Thoracic aorta (tissue), 2 donors: ENCODE results near the gene HSPB7. TPM values are rescaled to one million over a fixed set of nuclear protein-coding genes. Genes with fewer than 3 reads are reported as not detected.

Experiments
- ATAC-seq: fragments of 150-250 bp; one replicate; pipeline ENCODE4 v1.8.0; 2017; ENCODE audit warnings: low read depth; ENCODE audit not compliant: insufficient number of reproducible peaks, low FRiP score
- DNase-seq: peaks from one replicate; pipeline ENCODE4 v3.0.0-alpha.2; 2020; ENCODE audit warnings: low spot score
- H3K27ac ChIP-seq, 2 donors: fragments of 200-600 bp; sonication (generic); 1 replicate in 1 of 2; 2 replicates in 1 of 2; pipeline ENCODE4 v1.5.1; 2016; ENCODE audit warnings: mild to moderate bottlenecking in 2 of 2, moderate library complexity in 2 of 2
- H3K27me3 ChIP-seq: fragments of 200-600 bp; sonication (generic); replicated peaks from 2 replicates; pipeline ENCODE4 v1.6.0; 2016; ENCODE audit warnings: mild to moderate bottlenecking; ENCODE audit not compliant: insufficient read depth
- H3K36me3 ChIP-seq: fragments of 200-600 bp; sonication (generic); one replicate; pipeline ENCODE4 v1.5.1; 2016
- H3K4me1 ChIP-seq, 2 donors: fragments of 200-600 bp; sonication (generic); 1 replicate in 1 of 2; 2 replicates in 1 of 2; pipeline versions ENCODE4 v1.5.1 to v1.6.0; 2016; ENCODE audit warnings: low read depth in 2 of 2, mild to moderate bottlenecking in 1 of 2; ENCODE audit not compliant: control insufficient read depth in 1 of 2
- H3K4me3 ChIP-seq: fragments of 200-600 bp; sonication (generic); 2 replicates; pipeline ENCODE4 v1.5.1; 2016; ENCODE audit warnings: mild to moderate bottlenecking
- H3K9me3 ChIP-seq: fragments of 200-600 bp; sonication (generic); 2 replicates; pipeline ENCODE4 v1.5.1; 2016
- CTCF ChIP-seq: fragments of 200-600 bp; sonication (generic); IDR thresholded peaks from one replicate; pipeline ENCODE4 v1.5.1; 2019; ENCODE audit warnings: antibody characterized with exemption
- total RNA-seq, 2 donors: library from RNA; depleted of rRNA; stranded (reverse); fragments of >200 nt; gene quantifications; one replicate each; pipeline versions ENCODE4 v1.1.0 to v1.2.3, GENCODE V29; 2016

The HSPB7 gene
- total RNA-seq, 2 donors from 2014 or later, result 223 to 430 TPM

DNA sequence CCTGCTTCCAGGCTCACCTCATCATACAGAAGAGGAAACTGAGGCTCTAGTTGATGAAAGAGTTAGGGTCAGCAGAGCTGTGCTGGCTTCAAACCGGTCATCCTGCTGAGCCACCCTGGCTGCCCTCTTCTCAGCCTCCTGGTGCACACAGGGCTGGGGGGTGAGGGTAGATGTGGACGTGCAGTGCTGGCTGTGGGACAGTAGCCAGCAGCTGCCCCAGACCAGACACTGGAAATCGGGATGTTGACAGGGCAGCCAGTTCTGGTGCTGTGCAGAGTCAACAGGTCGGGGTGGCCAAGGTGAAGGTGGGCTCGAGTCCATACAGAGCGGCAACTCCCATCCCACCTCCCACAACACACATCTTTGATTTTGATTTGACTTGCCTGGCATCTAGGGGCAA is 2.5 kb upstream of the HSPB7 start:
- Histone ChIP-seq H3K27me3 (no peaks in the 10 kb centered on the region), H3K36me3 (peaks cover 4% of the 10 kb centered on the region), H3K4me3 (no peak overlapping the region), H3K4me1 (peaks cover 20 to 45% of the 10 kb centered on the region in 2 donors), H3K9me3 (no peaks in the 10 kb centered on the region), H3K27ac (peak overlapping the region; percentile 97 to 100)
- DNase-seq, result no peak
- ATAC-seq, result no peak
- no peak for TF ChIP-seq CTCF

DNA sequence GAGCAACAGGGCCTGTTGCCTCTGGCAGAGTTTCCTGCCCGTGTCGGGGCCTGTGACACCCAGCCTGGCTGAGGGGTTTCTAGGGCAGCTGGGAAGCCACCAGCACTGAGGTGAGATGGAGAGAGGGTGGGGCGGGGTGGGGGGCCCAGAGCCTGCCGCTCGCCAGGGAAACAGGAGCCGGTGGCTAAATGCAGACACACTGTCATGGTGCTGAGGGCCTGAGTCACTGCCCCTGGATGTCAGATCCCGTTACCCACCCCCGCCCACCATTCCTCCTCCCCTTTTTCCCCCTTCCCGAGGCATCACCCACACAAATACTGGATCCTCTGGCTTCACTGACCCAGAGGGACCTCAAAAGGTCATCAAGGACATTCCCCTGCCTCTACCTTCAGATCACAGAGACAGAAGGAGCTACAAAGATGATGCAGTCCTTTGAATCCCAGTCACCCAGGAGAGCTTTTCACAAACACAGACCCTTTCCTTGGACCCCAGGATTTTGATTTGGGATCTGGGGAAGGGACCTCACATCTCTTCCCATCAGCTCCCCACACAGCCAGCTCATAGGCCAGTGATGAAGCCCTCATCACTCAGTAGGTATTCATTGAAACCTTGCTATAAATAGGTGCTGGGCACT is 1.9 kb upstream of the HSPB7 start:
- Histone ChIP-seq H3K36me3 (peaks cover 8% of the 10 kb centered on the region), H3K4me1 (peaks cover 25 to 51% of the 10 kb centered on the region in 2 donors), H3K4me3 (peak overlapping the region; percentile 83), H3K27me3 (no peaks in the 10 kb centered on the region), H3K27ac (peak overlapping the region; percentile 97 to 100), H3K9me3 (no peaks in the 10 kb centered on the region)
- TF ChIP-seq CTCF, result no peak
- ATAC-seq (peak; percentile 35), DNase-seq (peak; percentile 56)

- Histone ChIP-seq H3K36me3 (peaks cover 8% of the 10 kb centered on the region), H3K27ac (peak overlapping the region; percentile 97 to 100), H3K27me3 (no peaks in the 10 kb centered on the region), H3K4me3 (peak overlapping the region; percentile 83), H3K9me3 (no peaks in the 10 kb centered on the region), H3K4me1 (peaks cover 33 to 58% of the 10 kb centered on the region in 2 donors)
- DNase-seq (no peak), ATAC-seq (peak; percentile 3)
- no peak for TF ChIP-seq CTCF
Observed at GRCh38 chr1:16018749-16019643, 1.2 kb upstream of the HSPB7 start.

- Histone ChIP-seq H3K27ac (peak overlapping the region; percentile 97 to 100), H3K9me3 (no peaks in the 10 kb centered on the region), H3K4me3 (peak overlapping the region; percentile 83), H3K4me1 (peaks cover 40 to 65% of the 10 kb centered on the region in 2 donors), H3K36me3 (peaks cover 8% of the 10 kb centered on the region), H3K27me3 (no peaks in the 10 kb centered on the region)
- ATAC-seq, result no peak
- no peak for DNase-seq
- TF ChIP-seq CTCF, result no peak
Observed at GRCh38 chr1:16018308-16018707, 465 bp upstream of the HSPB7 start.

- peaks cover 47 to 78% of the 10 kb centered on the region in 2 donors for H3K4me1 ChIP-seq
- ATAC-seq (no peak), DNase-seq (no peak)
- H3K27ac ChIP-seq, result peak overlapping the region; percentile 97 to 100
- peaks cover 8% of the 10 kb centered on the region for H3K36me3 ChIP-seq
- no peaks in the 10 kb centered on the region for H3K9me3 ChIP-seq
- peak overlapping the region; percentile 83 for H3K4me3 ChIP-seq
- no peak for TF ChIP-seq CTCF
- no peaks in the 10 kb centered on the region for H3K27me3 ChIP-seq
Observed at GRCh38 chr1:16017076-16017460, 775 bp downstream of the HSPB7 start.
